NCI-H446 treated with DMSO at 0.1 percent for 48 hours (cell line): ENCODE results near the gene DHCR7.

Source experiments
- DNase-seq: peaks from one replicate; lab custom pipeline; 2025; lab: John Stamatoyannopoulos, UW

DHCR7 gene

DNA sequence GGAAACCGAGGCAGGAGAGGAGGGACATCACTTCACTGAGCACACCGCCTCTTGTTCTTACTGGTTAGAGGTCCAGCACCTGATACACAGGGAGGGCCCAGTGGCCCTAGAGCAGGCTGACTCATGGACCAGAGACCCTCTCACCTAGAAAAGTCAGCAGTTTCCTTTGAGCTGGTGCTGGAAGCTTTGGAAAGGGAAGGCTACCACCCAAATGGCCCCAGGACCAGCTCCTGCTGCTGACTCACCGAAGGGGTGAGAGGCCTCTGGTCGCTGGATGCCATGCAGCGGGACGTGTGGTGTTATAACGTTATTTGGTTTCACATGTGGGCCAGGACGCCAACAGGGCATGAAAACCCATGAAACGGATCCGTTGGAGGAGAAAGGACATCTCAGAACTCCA is 8.6 kb upstream of the DHCR7 start:
- DNase-seq, result no peak

DNA sequence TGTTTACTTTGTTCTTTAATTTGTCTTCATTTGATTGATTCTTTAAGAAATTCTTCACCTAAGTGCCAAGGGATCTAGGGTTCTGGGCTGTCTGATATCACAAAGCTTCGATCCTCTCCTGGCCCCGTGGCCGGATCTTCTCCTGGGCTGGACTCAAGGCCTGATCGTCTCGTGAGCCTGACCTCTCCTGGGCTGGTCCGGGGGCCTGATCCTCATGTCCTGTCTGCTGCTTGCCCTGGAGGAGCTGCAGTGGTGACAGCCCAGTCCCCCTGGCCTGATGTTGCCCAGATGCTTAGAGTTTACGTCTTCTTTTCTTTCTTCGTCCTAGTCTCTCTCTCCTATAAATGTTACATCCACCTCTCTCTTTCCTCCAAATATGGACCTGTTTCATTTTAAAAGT is 8.1 kb upstream of the DHCR7 start:
- DNase-seq, result no peak

GRCh38 chr11:71454470-71455113 is 6.4 kb upstream of the DHCR7 start:
- DNase-seq, result no peak

DNA sequence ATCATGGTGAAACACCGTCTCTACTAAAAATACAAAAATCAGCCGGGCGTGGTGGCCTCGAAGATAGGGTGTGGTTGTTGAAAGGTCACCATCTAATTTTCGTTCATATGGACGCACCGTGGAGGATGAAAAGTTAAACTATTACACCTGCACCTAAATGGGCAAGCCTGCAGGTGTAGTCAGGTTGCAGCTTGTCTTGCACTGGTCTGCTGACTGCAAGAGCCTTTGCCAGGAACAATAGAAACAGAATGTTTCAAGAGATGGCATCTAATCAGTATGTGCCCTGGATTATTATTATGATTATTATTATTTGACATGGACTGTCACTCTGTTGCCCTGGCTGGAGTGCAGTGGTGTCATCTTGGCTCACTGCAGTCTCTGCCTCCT is 5.7 kb upstream of the DHCR7 start:
- DNase-seq, result no peak

DNA sequence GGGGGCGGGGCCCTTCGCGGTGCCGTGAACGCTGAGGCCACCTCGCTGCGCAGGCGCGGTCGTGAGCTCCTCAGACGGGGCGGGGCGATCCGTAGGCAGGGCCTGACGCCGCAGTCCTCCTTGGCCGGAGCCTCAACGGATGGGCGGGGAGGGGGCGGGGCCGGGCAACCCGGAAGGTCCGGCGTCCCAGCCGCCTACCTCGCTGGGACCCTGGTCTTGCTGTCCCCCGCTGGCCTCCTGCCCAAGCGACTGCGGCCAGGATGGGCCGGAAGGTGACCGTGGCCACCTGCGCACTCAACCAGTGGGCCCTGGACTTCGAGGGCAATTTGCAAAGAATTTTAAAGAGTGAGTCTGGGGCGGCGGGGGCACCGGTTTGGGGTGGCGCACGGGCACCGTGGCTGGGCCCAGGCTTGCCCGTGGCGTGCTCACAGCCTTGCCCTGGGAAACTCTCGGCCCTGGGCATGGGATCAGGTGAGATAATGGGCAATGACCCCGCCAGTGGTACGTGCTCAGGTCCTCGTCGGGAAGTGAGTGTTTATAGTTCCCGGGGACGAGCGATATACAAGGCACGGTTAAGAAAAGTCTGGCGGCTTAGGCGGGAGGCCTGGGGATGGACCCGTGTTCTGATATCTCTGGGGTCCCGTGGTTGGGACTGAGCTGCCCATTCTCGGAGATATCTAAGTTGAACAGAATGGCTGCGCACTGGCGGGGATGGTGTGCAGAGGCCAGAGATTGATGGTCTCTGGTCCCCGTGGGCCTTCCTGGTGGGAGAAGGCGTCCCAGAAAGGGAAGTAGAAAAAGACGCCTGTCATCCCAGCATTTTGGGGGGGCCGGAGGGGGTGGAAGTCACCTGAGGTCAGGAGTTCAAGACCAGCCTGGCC is 5.1 kb upstream of the DHCR7 start, which contains the start of gene NADSYN1:
TSS of gene NADSYN1 (plus strand) at position 167 of the 881 bp plus-strand sequence. CDS start at position 261, 94 bp downstream.
- DNase-seq, result peak; percentile 82

GRCh38 chr11:71452199-71453036 is 4.2 kb upstream of the DHCR7 start:
- DNase-seq, result peak; percentile 9

DNA sequence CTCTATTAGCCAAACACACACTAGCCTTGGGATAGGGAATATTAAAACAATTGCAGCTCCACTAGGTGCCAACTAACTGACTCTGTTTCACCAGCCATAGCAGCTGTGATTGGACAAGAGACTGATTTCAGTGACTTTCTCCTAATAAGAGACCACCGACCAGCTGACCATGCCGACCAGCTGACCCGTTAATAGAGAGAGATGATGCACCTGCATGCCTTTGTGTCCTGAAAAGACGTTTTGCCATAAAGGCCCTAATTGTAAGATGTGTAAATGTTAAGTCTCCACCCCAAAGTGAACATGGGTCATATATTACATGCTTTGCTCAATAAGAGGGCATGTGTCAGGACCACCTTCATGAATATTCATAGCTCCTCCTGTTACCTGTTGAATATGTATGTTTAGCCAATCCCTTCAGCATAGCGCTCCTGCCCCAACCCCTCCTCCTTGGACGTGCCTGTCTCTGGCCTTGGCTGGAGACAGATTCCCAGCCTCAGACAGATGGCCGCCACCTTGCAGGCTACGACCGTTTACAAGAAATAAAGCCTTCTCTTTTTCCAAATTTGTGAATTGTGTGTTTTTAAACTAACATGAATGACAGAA is 3.5 kb upstream of the DHCR7 start:
- DNase-seq, result no peak

DNA sequence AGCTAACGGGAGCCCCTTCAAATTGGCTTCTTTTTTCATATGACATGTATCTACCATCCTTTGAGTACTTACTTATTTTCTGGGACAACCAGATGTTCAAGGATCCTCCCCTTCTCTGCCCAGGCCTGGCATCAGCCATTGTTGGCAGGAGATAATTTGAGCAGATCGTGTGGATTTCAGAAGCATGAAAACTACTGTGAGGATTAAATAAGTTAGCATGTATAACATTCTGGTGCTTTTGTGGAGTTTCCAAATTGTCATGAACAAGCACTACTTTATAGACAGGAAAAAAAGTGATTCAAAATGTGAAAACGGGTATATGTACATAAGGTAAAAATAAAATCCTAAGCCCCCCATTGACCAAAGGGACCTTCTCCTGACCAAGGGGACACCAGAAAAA is 2.7 kb upstream of the DHCR7 start:
- peak; percentile 12 for DNase-seq

DNA sequence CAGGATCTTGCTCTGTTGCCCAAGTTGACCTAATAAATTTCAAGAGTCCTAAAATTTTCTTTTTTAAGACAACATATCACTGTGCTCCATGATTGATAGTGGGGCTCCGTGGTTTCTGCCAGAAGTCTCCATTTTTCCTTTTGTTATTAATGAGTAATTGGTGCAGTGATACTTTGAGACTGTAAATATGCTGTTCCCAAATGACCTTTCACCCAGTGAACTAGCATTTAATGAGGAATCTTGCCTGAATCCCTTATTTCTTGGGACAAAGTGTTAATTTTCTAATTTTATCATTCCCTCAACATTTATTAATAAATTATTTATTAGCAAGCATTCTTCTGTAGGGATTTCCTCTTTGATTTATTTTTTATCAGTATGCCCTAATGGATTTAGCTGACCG is 2.3 kb upstream of the DHCR7 start:
- DNase-seq, result no peak

DNA sequence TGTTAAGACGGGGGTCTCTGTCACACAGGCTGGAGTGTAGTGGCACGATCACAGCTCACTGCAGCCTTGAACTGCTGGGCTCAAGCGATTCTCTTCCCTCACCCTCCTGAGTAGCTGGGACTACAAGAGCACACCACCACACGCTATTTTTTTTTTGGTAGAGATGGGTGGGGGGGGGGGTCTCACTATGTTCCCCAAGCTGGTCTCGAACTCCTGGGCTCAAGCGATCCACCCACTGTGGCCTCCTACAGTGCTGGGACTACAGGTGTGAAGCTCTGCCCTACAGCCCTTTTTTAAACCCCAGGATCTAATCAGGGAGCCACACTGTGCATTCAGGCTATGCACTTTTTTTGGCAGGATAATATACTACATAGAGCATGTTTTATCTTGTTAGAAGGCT is 1.4 kb upstream of the DHCR7 start:
- DNase-seq, result no peak

GRCh38 chr11:71447791-71448256 is 369 bp downstream of the DHCR7 start:
- DNase-seq, result no peak

DNA sequence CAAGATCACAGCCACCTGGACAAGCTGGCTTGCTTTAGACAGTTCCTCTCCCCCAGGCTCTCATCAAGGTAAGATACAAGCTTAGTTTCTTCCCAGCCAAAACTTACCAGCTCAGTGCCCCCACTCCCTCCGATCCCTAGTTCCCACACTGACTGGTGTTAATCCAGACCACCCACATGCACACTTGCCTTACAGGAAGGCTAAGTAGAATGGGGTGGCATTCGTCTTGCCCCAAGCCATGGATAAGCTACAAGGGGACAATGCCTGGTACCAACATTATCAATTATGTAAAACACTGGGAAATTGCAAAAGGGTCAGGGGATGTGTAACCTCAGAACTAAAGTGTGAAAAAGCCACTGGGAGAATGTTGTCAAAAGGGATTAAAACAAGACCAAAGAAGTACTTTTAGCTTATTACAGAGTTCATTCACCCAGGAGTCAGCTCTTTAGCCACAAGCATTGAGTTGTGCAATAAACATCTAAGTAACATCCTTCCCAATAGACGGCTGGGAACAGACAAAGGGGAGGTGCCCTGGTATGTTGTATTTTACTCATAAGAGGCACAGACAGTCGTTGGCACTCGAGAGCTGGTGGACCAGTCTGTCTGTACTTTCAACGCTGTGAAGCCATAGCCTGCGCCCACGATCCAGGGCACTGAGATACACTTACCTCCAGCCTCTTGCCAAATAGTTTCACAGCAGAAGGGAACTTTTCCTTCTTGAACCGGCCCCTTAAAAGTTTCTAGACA is 1.1 kb downstream of the DHCR7 start:
- no peak for DNase-seq

DNA sequence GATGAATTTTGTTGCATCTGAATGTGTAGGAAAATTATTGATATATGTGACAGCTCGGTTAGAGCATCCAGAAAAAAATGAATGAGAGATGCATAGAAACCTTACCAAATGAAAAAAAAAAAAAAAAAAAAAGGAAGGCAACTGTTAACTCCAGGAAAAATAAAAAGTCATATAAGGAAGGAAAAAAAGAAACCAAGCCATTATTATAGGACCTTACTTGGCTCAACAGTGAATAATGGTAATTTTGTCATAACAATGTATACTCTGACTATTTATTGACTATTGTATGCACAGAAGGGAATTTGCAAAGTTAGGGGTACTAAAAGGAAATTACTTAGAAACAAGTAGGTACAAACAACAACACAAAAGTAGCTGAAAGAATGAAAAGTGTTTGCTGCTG is 2.0 kb downstream of the DHCR7 start:
- DNase-seq, result no peak

GRCh38 chr11:71444811-71445210 is 3.4 kb downstream of the DHCR7 start:
- DNase-seq, result no peak

- no peak for DNase-seq
These were observed 4.3 kb downstream of the DHCR7 start for GRCh38 chr11:71443736-71444445.

DNA sequence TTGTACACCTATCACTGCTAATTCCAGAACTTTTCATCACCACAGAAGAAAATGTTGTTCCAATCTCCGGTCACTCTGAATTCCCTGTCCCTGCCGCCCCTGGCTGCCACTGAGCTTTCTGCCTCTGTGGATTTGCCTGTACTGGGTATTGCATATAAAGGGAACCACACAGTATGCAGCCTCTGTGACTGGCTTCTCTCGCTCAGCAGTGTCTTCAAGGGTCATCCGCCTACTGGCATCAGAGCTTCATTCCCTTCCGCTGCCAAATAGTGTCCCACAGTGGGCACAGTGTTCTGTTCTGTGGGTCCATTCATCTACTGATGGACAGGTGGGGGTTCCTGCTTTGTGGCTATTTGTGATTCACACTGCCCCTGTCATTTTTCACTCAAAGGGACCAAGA is 5.3 kb downstream of the DHCR7 start:
- no peak for DNase-seq

DNA sequence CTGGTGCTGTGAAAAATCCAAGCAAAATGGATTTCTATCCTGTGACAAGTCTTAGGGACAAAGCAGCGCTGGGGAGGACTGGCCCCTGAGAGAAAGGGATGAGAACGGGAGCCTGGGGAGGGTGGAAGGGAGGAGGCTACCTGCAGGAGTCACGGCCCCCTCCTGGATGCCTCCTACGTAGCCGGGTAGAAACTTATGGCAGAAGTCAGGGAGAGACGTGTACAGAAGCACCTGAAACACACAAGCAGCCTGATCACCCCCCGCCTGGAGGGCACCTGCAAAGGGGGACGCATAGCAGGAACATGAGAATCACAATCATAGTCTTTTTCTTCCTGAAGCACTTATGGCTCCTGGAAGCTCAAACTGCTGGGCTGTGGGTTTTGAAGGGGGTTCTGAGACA is 6.1 kb downstream of the DHCR7 start:
- DNase-seq, result no peak

DNA sequence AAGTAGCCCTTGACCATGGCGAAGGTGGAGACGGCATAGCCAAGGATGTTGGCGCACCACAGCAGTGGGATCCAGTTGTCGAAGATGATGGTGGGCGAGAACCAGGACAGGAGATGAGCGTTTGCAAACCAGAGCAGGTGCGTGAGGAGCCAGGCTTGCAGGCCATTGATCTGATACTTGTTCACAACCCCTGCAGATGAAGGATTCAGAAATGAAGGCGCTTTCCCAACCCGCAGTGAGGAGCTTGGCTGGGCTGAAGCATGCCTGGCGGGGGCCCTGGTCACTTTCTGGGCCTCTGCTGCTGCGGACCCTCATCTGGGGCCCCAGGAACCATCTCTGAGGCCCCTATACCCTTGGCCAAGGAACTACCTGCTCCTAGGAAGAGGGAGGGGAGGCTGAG is 6.9 kb downstream of the DHCR7 start:
- DNase-seq, result no peak

- DNase-seq, result no peak
These were observed 8.0 kb downstream of the DHCR7 start for GRCh38 chr11:71440021-71440755.

DNA sequence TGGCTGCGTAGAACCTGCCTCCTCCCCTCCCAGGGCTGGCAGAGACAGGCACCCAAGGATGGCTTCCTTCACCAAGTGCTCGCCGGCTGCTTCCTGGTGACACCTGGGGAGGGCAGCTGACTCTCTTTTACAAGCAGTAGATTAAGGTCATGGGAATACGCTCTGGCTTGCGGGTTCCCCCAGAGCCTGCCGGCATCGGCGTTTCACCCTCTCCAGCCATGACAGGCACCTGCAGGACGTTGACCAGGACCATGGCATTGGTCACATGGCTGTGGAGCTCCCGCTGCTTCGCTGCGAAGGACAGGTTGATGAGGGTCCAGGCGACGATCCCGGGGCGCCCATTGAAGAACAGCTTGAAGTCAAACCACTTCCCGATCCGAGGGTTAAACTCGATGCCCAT is 9.5 kb downstream of the DHCR7 start:
- DNase-seq, result no peak
